ENCODE data around the gene INHA.

Gene INHA

DNA sequence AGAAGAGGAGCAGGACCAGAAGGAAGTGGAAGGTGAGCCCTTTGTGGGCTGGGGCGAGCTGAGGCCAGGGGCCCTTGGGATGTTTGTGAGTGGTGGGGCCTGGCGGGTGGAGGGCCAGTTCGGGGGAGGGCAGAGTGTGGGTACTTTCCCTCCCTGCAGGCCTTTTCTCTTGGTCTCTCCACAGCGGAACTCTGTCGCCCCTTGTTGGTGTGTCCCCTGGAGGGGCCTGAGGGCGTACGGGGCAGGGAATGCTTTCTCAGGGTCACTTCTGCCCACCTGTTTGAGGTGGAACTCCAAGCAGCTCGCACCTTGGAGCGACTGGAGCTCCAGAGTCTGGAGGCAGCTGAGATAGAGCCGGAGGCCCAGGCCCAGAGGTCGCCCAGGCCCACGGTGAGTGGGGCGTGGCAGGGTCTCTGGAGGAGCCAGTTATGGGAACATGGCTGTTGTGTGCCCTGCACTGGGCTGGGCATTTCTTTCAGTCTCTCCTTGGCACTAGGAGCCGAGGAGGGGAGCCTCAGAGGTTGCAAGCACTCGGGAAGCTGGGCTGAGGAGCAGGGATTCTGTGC is 36.4 kb downstream of the INHA start:
- no peak for DNase-seq

GRCh38 chr2:219609149-219609750 is 37.1 kb downstream of the INHA start:
- no peak for DNase-seq

- no peak for DNase-seq
These were observed 39.2 kb downstream of the INHA start for GRCh38 chr2:219611306-219611705.

DNA sequence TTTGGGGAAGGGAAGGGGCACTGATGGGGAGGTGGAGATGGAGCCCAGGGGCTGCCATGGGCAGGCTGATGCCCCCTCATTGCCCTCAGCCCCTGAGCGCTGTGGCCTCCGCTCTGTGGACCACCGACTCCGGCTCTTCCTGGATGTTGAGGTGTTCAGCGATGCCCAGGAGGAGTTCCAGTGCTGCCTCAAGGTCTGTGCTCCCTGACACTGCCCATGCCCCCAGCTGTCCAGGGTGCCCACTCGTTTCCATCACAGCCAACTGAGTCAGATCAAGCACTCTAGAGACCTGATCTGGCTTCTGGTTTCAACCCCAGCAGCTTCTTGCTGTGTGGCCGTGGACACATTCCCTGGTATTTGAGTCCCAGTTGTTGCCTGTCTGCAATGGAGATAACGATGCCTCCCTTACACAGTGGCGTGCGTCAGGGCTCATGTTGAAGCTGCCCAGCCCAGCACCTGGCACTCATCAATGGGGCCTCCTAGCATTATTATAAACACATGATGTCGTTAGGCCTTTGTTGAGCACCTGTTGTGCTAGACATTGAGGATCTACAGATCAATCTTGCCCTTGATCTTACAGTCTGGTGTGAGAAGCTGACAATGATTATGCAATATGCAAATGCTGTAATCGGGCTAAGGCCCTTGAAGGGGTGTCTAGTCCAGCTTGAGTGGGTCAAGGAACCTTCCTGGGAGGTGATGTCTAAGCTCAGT is 39.9 kb downstream of the INHA start:
- DNase-seq, result no peak

DNA sequence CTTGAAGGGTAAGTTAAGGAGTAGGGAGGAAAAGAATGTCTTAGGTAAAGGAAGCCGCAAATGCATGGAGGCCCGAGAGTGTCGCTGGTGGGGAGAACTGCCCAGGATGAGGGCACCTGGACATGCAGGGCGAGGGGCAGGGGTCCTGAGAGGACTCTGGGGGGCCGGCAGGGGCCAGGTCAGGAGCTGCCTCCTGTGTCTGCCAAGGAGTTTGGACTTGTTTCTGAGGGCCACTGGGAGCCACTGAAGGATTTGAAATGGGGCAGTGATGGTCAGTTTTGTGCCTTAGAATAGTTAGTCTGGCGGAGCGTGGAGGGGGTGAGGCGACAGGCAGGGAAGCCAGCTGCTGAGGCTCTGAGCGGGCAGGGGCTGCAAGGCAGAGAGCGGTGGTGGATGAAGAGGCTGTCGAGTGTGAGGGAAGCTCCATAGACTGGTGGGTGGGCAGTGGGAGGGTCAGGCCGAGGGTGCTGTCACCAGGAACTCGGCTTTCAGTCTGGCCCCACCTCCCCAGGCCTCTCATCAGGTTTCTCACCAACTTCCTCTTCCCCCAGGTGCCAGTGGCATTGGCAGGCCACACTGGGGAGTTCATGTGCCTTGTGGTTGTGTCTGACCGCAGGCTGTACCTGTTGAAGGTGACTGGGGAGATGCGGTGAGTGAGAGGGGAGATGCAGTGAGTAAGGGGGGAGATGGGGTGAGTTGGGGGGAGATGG is 40.6 kb downstream of the INHA start:
- no peak for DNase-seq

- no peak for DNase-seq
These were observed 41.5 kb downstream of the INHA start for GRCh38 chr2:219613461-219614070.

GRCh38 chr2:219614076-219614860 is 42.2 kb downstream of the INHA start:
- no peak for DNase-seq

DNA sequence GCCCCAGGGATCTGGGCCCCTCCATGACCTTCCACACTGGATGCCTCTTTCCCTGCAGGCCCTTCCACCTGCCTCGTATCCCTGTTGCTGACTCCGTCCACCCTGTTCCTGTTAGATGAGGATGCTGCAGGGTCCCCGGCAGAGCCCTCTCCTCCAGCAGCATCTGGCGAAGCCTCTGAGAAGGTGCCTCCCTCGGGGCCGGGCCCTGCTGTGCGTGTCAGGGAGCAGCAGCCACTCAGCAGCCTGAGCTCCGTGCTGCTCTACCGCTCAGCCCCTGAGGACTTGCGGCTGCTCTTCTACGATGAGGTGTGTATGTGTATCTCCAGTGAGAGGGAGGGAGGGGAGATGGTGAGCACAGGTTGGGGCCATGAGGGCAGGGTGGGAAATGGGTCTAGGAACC is 42.9 kb downstream of the INHA start:
- no peak for DNase-seq

- no peak for DNase-seq
These were observed 43.8 kb downstream of the INHA start for GRCh38 chr2:219615894-219616293.

DNA sequence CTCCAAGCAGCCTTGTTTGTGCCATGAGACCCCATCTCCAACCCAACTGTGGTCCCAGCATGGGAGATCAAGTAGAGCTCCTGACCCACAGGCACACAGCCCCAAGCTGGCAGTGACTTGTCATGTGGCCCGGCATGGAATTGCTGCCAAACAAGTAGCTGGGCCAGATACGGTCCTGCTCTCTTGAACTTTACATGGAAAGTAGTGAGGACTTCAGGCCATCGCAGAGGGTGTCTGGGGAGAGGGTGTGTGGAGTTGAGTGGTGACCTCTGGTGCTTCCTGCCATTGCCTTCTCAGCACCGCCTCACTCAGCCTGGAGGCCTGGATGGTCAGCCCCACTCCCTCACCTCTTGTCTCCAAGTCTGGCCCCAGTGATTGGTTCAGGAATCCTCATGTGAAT is 44.4 kb downstream of the INHA start:
- DNase-seq, result no peak

DNA sequence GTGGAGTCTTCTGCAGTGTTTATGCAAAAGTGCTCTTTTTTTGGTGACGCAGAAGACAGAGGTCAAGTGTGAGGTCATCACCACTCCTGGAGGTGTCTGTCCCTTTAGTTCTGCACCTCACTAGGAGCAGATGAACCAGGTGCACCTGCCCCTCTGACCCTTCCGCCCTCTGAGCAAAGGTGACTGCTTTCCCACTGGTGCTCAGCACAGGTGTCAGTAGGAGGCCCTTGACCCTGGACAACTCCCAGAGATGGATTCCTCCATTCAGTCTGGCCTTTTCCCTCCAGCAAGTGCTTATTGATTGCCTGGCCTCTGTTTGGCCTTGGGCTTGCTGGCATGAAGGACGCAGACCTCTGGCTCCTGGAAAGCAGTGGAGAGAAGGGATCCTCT is 46.6 kb downstream of the INHA start:
- DNase-seq, result no peak

DNA sequence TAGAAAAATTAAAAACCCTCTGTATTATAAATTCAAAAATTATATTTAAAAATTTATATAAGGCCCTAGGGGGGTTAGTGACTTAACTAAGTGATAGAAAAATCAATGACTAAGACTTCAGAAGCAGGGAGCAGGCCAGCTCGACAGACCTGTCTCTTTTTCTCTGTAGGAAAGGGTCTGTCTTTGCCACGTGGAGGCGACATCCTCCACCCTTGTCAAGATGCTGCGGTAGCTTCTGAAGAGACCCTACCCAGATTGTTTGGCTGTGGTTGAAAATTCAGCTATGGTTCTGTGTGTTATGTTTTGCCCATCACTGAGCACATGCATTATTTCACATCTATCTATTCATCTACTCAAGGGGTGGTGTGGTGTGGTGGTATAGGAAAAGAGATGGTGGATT is 47.1 kb downstream of the INHA start:
- no peak for DNase-seq

DNA sequence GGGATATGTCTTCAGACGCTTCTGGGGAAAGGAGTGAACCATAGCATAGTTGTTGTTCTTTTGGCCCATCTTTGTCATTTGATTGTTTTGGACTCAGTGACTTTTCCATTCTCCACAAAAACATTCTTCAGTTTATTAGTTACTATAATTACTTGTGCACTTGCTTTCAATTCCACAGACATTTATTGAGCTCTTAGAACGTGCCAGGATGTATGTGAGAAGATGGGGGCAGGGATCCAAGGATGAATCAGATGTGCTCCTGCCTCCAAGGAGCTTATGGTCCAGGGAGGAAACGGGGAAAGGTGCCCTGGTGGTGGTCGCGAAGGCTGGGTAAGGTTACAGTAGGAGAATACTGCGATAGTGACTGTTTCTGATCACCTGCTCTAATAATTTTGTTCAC is 48.4 kb downstream of the INHA start:
- DNase-seq, result no peak

GRCh38 chr2:219621935-219622334 is 49.8 kb downstream of the INHA start:
- no peak for DNase-seq

DNA sequence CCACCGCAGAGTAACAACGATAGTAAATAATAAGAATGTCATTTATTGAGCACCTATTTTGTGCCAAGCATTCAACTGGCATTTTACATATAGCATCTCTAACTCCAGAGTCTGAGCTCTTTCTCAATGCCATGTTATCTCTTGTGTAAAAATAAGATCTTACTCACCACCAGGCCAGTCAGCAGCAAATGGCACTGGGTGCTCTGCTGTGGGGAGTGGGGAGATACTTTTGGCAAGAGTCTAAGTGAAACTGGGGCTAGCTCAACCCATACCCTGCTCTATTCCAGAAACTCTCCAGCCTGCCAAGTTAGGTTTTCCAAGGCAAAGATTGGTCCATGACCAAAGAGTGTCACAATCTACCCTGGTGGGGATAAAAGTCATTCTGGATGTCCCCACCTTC is 50.4 kb downstream of the INHA start:
- no peak for DNase-seq

DNA sequence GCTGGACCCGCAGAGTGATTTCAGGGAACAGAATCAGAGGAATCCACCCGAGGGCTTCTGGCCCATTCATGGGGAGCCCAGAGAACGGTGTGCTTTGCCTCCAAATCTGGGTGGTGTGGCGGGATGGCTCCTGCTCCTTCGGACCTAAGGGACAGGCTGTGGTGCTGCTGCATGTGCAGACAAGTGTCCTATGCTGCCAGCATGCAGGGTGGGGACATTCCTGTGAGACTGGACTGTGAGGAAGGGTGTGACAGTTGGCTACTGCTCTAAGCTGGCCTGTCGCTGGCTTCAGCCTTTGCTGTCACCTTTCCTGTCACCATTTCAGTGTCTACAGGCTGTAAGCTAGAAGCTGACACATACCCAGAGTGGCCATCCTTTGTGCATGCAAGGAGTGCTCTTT is 52.5 kb downstream of the INHA start:
- DNase-seq, result no peak

DNA sequence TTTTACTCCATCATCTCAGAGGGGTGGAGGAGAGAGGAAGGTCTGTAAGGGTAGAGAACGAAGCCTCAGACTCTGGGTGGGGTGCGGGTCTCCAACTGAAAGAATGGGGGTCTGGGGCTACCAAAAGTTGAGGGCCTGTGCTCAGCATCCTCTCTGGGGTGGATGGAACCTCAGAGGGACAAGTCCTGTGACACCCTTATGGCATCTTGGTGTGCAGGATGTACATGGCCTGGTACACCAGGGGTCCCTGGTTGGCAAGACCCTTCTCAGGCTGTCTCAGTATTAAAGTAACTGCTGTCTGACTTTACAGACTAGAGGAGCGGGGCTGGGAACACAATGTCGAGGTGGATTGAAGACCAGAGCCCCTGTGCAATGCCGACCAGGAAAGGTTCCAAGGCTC is 53.1 kb downstream of the INHA start:
- no peak for DNase-seq
